Measurements from ENCODE around the gene FCN3.

Gene FCN3

GRCh38 chr1:27341525-27342252 is 32.9 kb downstream of the FCN3 start, which contains the start of gene SYTL1:
Gene SYTL1, plus strand, starts transcription at chr1:27342022. Its CDS starts 3,313 bp downstream, at chr1:27345335.
- DNase-seq (ENCODE audit: low spot score), result peak; percentile 84

DNA sequence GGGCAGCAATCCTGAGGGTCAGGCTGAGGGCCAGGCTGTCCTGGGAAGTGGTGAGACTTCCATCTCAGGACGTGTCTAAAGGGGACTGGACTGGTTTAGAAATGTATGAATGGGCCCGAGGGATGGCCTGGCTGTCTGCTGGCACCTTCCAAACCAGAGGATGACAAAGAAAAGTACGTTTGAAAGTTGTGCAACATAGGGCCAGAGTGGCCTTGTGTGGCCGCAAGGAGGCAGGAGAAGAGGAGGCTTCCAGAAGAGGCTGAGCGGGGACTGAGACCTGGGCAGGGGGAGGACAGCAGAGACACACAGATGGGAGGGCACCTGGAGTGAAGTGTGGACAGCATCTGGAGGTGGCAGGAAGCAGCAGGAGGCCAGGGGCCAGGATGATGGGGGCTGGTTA is 35.4 kb downstream of the FCN3 start:
- no peak for DNase-seq (ENCODE audit: low spot score)

- no peak for DNase-seq (ENCODE audit: low spot score)
Observed at GRCh38 chr1:27338751-27339150, 35.9 kb downstream of the FCN3 start.

DNA sequence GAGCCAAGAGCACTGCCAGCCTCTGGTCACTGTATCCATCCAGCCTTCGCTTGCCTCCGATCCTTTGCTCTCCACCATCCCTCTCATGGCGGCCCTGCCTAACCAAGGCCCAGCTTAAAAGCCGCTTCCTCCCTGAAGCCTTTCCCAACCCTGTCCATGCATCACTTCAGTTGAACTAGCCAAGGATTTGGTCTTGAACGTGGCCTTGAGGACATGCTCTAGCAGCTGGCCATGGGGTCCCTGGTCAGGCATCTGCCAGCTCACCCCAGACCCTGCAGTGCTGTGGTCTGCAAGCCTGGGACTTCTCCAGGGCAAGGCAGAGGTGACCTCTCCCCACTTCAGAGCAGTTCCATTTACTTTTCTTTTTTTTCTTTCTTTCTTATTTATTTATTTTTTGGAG is 37.9 kb downstream of the FCN3 start:
- no peak for DNase-seq (ENCODE audit: low spot score)

- DNase-seq (ENCODE audit: low spot score), result no peak
Observed at GRCh38 chr1:27335506-27336422, 38.9 kb downstream of the FCN3 start.

- DNase-seq (ENCODE audit: low spot score), result no peak
Observed at GRCh38 chr1:27333717-27334279, 40.8 kb downstream of the FCN3 start.

DNA sequence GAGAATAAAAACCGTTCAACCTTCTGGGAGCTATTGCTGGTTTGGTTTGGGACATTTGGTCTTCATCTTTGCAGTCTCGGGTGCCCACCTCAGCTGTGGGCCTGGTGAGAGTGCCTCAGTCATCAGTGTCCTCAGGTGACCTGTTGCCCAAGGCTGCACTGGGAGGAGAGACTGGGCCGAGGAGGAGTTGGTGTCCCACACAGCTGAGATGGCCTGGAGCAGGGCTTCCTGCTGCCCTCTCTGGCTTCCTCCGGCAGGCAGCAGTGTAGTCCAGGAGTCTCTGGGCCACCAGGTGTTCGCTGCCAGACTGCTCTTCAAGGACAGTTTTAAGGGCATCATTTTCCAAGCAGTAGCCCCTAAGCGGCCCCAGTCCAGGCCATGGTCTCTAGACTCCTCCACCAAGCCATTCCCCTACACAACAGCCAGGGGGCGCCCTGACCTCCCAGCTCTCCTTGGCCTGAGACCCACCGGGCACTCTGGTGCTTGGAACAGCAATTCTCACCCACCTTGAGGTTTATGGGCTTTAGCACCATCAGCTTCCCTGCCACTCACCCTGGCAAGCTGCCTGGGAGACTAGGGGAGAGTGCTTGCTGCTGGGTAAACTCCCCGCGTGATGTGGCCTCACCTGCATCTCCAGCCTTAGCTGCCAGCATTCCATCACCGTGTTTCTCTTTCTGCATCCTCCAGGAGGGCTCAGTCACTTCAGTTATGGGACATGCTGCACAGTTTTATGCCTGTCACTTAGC is 41.9 kb downstream of the FCN3 start:
- DNase-seq (ENCODE audit: low spot score), result no peak

GRCh38 chr1:27331922-27332321 is 42.7 kb downstream of the FCN3 start:
- no peak for DNase-seq (ENCODE audit: low spot score)

GRCh38 chr1:27331426-27331825 is 43.2 kb downstream of the FCN3 start:
- no peak for DNase-seq (ENCODE audit: low spot score)

DNA sequence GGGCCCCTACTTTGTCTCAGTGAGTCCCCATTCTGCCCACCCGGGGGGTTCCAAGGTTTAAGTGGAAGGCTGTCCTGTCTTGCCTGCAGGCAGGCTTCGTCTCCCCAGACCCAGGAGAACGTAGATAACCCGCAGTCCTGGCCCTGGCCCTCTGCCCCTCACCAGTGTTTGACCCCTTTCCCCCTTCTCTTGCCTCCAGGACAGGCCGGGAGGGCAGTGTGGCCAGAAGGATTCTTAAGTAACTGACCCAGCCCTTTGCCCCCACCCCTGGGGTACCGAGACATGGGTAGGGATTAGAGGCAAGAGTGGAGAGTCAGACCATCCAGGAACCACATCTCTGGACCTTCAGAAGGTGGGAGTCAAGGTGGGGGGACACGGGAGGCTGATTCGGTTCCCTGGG is 43.8 kb downstream of the FCN3 start:
- no peak for DNase-seq (ENCODE audit: low spot score)

DNA sequence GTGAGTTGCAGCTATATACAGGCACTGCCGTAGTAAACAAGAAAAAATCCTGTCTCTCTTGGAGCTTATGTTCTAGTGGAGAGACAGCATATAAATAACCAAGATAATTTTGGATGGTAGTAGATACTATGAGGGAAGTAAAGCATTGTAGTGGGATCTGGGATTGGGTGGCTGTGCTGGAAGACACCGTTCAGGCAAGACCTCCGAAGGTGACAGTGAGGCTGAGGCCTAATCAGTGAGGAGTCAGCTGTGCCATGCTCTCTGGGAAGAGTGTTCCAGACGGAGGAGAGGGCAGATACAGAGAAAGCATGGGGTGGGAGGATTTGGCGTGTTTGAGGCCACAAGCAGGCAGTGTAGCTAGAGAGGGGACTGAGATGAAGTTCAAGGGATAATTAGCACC is 46.7 kb downstream of the FCN3 start:
- DNase-seq (ENCODE audit: low spot score), result no peak

DNA sequence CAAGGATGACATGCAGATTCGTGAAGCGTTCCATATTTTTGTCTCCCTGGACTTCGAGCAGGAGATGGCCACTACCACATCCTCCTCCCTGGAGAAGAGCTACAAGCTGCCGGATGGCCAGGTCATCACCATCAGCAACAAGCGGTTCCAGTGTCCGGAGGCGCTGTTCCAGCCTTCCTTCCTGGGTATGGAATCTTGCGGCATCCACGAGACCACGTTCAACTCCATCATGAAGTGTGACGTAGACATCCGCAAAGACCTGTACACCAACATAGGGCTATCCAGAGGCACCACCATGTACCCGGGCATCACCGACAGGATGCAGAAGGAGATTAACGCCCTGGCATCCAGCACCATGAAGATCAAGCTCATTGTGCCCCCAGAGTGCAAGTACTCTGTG is 49.3 kb downstream of the FCN3 start:
- no peak for DNase-seq (ENCODE audit: low spot score)

DNA sequence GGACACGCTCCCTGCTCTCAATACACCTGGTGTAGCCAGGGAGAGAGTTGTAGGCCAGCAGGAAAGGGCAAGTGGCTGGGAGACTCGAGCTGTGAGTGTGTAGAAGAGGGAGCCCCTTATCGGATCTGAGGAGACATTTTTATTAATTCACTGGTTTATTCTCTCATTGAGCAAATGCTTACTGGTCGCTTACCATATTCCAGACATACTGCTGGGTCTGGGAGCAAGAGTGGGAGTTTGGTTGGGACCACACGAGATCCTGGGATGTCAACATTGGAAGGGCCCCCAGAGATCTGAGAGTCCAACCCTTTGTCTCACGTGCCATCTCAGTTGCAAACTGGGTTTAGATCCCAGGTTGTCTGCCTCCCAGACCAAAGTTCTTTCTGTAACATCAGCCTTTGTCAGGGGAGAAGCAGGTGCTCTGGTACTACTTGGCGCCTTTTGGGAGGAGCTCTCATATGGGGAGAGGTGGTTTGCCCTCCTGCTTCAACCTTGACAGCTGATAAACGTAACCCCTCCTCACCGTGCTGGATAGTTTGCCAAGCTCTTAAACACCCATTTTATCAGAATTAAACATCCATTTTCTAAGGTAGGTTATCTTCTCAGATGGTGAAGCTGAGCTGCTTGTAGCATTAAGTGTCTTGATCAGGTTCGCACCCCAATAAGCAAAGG is 51.9 kb downstream of the FCN3 start:
- no peak for DNase-seq (ENCODE audit: low spot score)

- DNase-seq (ENCODE audit: low spot score), result peak; percentile 94
Observed at GRCh38 chr1:27321813-27322568, 52.6 kb downstream of the FCN3 start, which contains the start of gene TMEM222. Gene TMEM222, plus strand, starts transcription at chr1:27322163. Its CDS starts 35 bp downstream, at chr1:27322198.

Measured in SW480 (cell line).